ENCODE results near the gene WTAP.
"Not testable (repeated sequence)": the region's sequence is repeated elsewhere in the genome, so short reads cannot be mapped to it uniquely, and the experiment has no call there.

Gene WTAP

GRCh38 chr6:159762681-159763293, 35.5 kb downstream of the WTAP start:
- peak; percentile 51 for DNase-seq

- DNase-seq = no peak
Measured at GRCh38 chr6:159766906-159767305, 39.6 kb downstream of the WTAP start.

DNA sequence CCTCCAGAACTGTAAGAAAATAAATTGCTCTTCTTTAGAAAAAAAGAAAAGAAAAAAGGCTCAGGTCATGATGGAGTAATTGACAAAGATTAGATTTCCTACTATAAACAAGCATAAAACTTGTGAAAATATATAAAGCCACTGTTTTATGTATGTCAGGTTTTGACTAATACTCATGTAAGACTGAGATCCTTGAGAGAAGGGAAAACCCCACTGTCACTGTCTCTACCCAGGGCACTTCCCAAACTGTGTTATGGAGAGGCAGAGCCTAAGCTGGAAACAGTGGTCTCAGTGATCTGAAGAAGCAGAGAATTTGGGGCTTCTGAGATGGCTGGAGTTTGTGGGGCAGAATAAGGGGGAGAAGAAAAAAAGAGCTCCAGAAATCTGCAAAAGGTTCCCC, 42.2 kb downstream of the WTAP start:
- DNase-seq = no peak

DNA sequence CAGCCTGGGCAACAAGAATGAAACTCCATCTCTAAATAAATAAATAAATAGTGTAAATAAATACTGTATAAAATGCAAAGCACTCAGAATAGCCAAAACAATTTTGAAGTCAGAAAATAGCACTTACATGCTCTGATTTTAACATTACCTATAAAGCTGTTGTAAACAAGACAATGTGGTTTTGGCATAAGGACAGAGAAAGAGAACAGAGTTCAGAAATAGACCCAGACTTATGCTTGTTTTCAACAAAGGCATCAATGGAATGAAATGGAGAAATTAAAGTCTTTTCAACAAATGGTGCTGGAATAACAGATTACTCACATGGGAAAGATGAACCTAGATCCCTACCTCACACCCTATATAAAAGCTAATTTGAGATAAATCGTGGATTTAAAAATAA, 44.9 kb downstream of the WTAP start:
- no peak for DNase-seq

DNA sequence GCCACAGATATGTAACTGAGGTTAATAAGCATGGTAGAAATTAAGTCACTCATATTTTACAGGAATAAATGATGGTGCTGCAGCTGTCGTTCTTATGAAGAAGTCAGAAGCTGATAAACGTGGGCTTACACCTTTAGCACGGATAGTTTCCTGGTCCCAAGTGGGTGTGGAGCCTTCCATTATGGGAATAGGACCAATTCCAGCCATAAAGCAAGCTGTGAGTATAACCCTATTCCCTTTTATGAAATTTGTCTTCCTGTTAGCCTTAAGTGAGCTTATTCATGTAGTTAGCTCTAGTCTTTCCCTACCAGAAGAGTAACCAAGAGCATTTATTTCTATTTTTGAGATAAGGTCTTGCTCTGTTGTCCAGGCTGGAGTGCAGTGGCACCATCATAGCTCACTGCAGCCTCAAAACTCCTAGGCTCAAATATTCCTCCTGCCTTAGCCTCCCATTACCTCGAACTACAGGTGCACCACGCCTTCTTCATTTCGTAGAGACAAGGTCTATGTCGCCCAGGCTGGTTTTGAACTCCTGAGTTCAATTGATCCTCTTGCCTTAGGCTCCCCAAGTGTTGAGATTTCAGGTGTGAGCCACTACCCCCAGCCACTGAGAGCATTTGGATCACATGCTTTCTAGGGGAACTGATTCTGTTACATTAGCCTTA, 50.1 kb downstream of the WTAP start:
- no peak for DNase-seq

GRCh38 chr6:159778131-159778530, 50.8 kb downstream of the WTAP start:
- DNase-seq = no peak

DNA sequence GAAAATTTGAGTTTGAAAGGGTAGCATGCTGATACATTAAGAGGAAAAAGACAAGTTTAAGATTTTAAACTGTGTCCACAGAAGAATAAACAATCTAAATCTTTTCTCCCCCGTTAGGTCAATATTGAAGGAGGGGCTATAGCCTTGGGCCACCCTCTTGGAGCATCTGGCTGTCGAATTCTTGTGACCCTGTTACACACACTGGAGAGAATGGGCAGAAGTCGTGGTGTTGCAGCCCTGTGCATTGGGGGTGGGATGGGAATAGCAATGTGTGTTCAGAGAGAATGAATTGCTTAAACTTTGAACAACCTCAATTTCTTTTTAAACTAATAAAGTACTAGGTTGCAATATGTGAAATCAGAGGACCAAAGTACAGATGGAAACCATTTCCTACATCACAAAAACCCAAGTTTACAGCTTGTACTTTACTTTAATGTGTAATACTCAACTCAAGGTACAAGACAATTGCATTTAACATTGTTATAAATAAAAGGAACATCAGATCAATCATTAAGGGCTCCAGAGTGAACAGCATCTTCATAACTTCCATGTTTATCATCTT, 51.3 kb downstream of the WTAP start:
- no peak for DNase-seq

DNA sequence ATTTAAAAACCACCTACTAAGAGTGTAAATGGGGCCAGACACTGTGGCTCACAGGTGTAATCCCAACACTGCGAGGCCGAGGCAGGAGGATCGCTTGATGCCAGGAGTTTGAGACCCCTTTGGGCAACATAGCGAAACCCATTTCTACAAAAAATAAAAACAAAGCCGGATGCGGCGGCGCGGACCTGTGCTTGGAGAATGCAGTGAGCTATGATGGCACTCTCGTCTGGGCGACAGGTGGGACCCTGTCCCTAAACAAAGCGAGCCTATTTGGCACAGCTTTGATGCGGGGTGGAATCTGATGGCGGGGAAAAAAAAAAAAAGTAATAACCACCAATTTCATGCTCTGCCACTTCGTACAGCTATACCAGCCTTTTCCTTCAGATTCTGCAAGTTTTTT, 61.0 kb downstream of the WTAP start:
- DNase-seq = no peak

GRCh38 chr6:159788753-159789376, 61.6 kb downstream of the WTAP start:
- DNase-seq = peak; percentile 61

DNA sequence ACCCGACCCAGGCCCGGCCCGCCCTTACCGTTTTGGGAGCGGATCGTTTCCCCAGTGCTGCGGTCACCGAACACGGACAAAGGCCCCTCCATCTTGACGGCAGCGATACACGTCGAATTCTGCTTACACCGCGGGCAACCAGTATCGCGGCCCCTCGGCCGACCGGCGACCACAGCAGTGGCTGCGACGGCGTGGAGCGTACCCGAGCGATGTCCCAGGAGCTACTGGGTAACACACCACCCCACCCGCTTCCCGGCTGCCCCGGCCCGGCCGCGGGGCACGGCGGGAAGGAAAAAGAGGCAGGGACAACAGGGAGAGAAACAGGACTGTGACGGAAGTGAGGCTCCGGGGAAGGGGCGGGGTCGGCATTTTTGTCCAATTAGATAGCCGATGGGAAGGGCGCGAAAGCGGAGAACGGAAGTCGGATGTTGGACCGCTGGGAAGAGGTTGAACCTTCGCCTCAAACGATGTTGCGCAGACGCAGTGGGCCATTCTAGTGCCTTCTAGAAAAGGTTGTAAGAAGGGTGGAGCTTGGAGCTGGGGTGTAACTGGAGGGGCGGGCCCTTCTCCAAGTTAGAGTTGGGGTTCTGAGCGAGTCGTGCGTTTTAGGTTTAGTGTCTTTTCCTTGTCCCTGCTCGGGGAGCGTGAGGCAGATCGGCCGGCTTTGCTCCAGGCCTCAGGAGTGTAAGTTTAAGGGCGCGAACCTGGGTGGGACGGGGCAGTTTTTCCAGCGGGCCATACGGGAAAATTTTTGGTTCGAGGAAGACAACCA, 62.3 kb downstream of the WTAP start, which contains the start of gene TCP1:
TCP1 (minus strand) TSS at position 226 of the 772 bp plus-strand sequence; CDS start at position 92, 134 bp downstream.
- peak; percentile 100 for DNase-seq

- DNase-seq = peak; percentile 99
Measured at GRCh38 chr6:159790149-159790955, 63.0 kb downstream of the WTAP start, which contains the start of gene MRPL18. Gene MRPL18, plus strand, starts transcription at chr6:159790467. Its CDS starts 121 bp downstream, at chr6:159790588.

- peak; percentile 35 for DNase-seq
Measured at GRCh38 chr6:159790956-159791598, 63.8 kb downstream of the WTAP start.

DNA sequence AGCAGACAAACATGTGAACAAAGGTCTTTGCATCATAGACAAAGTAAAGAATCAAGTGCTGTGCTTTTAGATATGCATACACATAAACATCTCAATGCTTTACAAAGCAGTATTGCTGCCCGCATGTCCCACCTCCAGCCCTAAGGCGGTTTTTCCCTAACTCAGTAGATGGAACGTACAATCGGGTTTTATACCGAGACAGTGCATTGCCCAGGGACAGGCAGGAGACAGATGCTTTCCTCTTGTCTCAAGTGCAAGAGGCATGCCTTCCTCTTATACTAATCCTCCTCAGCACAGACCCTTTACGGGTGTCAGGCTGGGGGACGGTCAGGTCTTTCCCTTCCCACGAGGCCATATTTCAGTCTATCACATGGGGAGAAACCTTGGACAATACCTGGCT, 67.7 kb downstream of the WTAP start:
- DNase-seq = not testable (repeated sequence)

- no peak for DNase-seq
Measured at GRCh38 chr6:159797554-159797953, 70.2 kb downstream of the WTAP start.

- no peak for DNase-seq
Measured at GRCh38 chr6:159800141-159800865, 73.0 kb downstream of the WTAP start, which contains the start of gene PNLDC1. Gene PNLDC1, plus strand, starts transcription at chr6:159800276. Its CDS starts 32 bp downstream, at chr6:159800308.

DNA sequence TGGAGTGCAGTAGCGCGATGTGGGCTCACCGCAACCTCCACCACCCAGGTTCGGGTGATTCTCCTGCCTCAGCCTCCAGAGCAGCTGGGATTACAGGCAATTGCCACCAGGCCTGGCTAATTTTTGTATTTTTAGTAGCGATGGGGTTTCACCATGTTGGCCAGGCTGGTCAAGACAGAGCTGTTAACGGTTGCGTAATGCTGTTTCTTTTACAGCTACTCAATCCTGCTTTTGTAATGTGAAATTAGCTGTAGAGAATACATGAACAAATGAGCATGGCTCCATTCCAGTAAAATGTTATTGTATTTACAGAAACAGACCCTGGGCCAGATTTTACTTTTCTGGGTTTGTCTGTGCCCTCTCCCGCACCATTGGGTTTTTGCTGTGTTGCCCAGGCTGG, 74.6 kb downstream of the WTAP start:
- DNase-seq = peak; percentile 40

DNA sequence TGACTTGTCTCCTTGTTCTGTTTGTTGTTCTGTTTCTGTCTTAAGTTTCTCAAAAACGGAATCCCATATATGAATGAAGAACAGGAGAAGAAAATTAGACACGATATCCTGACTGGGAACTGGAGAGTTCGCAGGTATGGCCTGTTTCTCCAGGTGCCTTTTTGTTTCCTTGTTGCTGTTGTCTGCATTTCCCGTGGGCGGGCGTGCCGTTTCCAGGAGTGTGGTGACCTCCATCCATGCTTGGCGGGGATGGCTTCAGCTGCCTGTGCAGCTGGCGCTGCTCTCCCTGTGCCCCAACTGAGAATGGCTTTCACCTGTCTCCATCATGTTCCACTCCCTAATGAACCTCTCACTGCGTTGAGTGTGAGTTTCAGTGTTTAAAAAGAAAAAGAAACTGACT, 77.2 kb downstream of the WTAP start:
- no peak for DNase-seq

DNA sequence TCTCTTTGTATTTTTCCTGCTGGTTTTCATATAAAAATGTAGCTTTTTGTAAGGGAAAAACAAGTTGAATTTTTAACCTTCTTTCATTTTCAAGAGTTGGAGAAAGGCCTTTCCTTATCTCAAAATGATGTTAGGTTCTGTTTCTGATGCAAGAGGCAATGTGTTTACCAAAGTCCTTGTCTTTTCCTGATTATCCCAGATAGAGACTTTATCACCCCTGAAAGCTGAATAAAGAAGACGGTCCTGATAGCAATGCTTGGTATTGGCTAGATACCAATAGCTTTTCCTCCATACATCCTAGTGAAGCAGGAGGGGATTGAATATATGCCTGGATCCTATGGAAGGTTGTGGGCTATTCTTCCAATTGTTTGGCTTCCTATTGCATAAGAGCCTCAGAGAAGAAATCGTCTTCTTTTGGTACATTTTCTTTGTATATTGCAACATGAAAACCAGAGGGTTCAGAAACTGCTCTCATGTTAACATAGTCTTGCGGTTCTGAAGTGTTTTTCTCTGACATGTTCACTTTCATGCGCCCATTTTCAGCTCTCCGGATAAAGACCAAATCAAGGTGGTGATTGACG, 78.2 kb downstream of the WTAP start:
- no peak for DNase-seq
